ENCODE measurements around the gene TMEM161B. TPM values are rescaled to one million over a fixed set of nuclear protein-coding genes. Genes with fewer than 3 reads are reported as not detected.

TMEM161B gene
- total and polyA plus RNA-seq, 2 of the 13 experiments (the other 11 are each of a cell fraction or from before 2014, with no cell fraction given) = 15.0 to 22.1 TPM

GRCh38 chr5:88268385-88269184 lies at the start of gene TMEM161B (continued):
- TF ChIP-seq ZNF280B (CRISPR knock-in tag; IDR thresholded peaks at IDR 0.05; ENCODE audit: borderline replicate concordance) = peak; percentile 41; the same call in 1 of the 2 replicates
- TF ChIP-seq ZNF629 (CRISPR knock-in tag; conservative IDR thresholded peaks at IDR 0.05) = no peak
- TF ChIP-seq PHB2 (IDR thresholded peaks at IDR 0.05; ENCODE audit: partially characterized antibody) = no peak
- peak; percentile 22; the same call in 1 of the 2 replicates for TF ChIP-seq ZNF317 (CRISPR knock-in tag; IDR thresholded peaks at IDR 0.05)
- no peak for TF ChIP-seq ZNF251 (CRISPR knock-in tag; IDR thresholded peaks at IDR 0.05)
- TF ChIP-seq SALL1 (CRISPR knock-in tag; IDR thresholded peaks at IDR 0.05) = peak; percentile 96
- TF ChIP-seq KDM5B (CRISPR knock-in tag; IDR thresholded peaks at IDR 0.05; ENCODE audit: borderline replicate concordance) = peak; percentile 77; the same call in 1 of the 2 replicates
- TF ChIP-seq POGK (CRISPR knock-in tag; conservative IDR thresholded peaks at IDR 0.05) = peak; percentile 78; the same call in 1 of the 2 replicates
- TF ChIP-seq GPBP1L1 (CRISPR knock-in tag; IDR thresholded peaks at IDR 0.05) = no peak
- TF ChIP-seq EP300 (IDR thresholded peaks at IDR 0.05; ENCODE audit: low read depth in 2 of 2, low read length in 2 of 2) = 0 out of 4 replicates have a peak, but pooled peaks have one; percentile 4 to 8
- TF ChIP-seq EP300 (CRISPR knock-in tag; IDR thresholded peaks at IDR 0.05; ENCODE audit: borderline replicate concordance) = no peak
- TF ChIP-seq AHR (CRISPR knock-in tag; IDR thresholded peaks at IDR 0.05) = 0 out of 2 replicates have a peak, but pooled peaks have one; percentile 21
- TF ChIP-seq ZNF784 (CRISPR knock-in tag; IDR thresholded peaks at IDR 0.05; ENCODE audit: borderline replicate concordance) = 0 out of 2 replicates have a peak, but pooled peaks have one; percentile 69
- TF ChIP-seq U2AF1 (optimal IDR thresholded peaks at IDR 0.05; ENCODE audit: low read depth, low read length) = no peak
- TF ChIP-seq ZSCAN31 (CRISPR knock-in tag; IDR thresholded peaks at IDR 0.05; ENCODE audit: low read depth) = peak; percentile 58
- no peak for TF ChIP-seq ARID3A (IDR thresholded peaks at IDR 0.05; ENCODE audit: low read depth, low read length)
- TF ChIP-seq ZNF121 (CRISPR knock-in tag; IDR thresholded peaks at IDR 0.05) = no peak
- peak; percentile 99 for TF ChIP-seq GMEB2 (CRISPR knock-in tag; IDR thresholded peaks at IDR 0.05; ENCODE audit: low read depth)
- peak; percentile 84 for TF ChIP-seq POLR2G (IDR thresholded peaks at IDR 0.05; ENCODE audit: low read depth, low read length)

Measured in HepG2 (cell line).